Natural killer cell (primary cell): ENCODE data around the gene ITPR1. TPM values are rescaled to one million over a fixed set of nuclear protein-coding genes. Genes with fewer than 3 reads are reported as not detected.

Source experiments
- ATAC-seq, 3 donors: fragments of 150-1000 bp in 2 of 3; fragments of 200-7000 bp in 1 of 3; cut with Tn5 transposase; 1 replicate in 1 of 3; 2 replicates in 2 of 3; pipeline ENCODE4 v1.10.0; 2021; ENCODE audit warnings: mild to moderate bottlenecking in 2 of 3, moderate library complexity in 2 of 3
- DNase-seq, 2 donors: peaks; one replicate each; pipeline versions ENCODE4 v3.0.0 to v3.0.0-alpha.2; 2013 to 2021; ENCODE audit warnings: mixed read lengths in 1 of 2
- H3K27ac ChIP-seq: one replicate; pipeline ENCODE4 v1.5.1; 2013; ENCODE audit warnings: mild to moderate bottlenecking, low read length
- H3K27me3 ChIP-seq: one replicate; pipeline ENCODE4 v1.6.1; 2013; ENCODE audit warnings: low read length; ENCODE audit not compliant: control insufficient read depth, insufficient read depth
- H3K36me3 ChIP-seq: one replicate; pipeline ENCODE4 v1.6.1; 2013; ENCODE audit warnings: low read length; ENCODE audit not compliant: control insufficient read depth, insufficient read depth
- H3K4me1 ChIP-seq: one replicate; pipeline ENCODE4 v1.6.1; 2013; ENCODE audit warnings: low read length; ENCODE audit not compliant: control insufficient read depth, insufficient read depth
- H3K4me3 ChIP-seq: one replicate; pipeline ENCODE4 v1.5.1; 2013; ENCODE audit warnings: low read length
- H3K9me3 ChIP-seq: one replicate; pipeline ENCODE4 v1.6.1; 2013; ENCODE audit warnings: low read length; ENCODE audit not compliant: control insufficient read depth, insufficient read depth
- H3K27ac Mint-ChIP-seq, 2 donors: one replicate each; pipeline ENCODE4 v1.8.0; 2022; ENCODE audit warnings: mild to moderate bottlenecking in 2 of 2, mixed read lengths in 2 of 2, moderate library complexity in 1 of 2
- H3K27me3 Mint-ChIP-seq, 2 donors: one replicate each; pipeline ENCODE4 v1.8.0; 2022; ENCODE audit warnings: low read depth in 2 of 2, mixed read lengths in 2 of 2
- H3K36me3 Mint-ChIP-seq: one replicate; pipeline ENCODE4 v1.8.0; 2022; ENCODE audit warnings: mixed read lengths
- H3K4me1 Mint-ChIP-seq, 2 donors: one replicate each; pipeline ENCODE4 v1.8.0; 2022; ENCODE audit warnings: mixed read lengths in 2 of 2
- H3K4me3 Mint-ChIP-seq: one replicate; pipeline ENCODE4 v1.8.0; 2022; ENCODE audit warnings: mild to moderate bottlenecking, moderate library complexity, mixed read lengths
- H3K9me3 Mint-ChIP-seq, 2 donors: one replicate each; pipeline ENCODE4 v1.8.0; 2022; ENCODE audit warnings: mixed read lengths in 2 of 2
- CTCF ChIP-seq: fragments of 200-600 bp; IDR thresholded peaks from one replicate; pipeline ENCODE4 v1.8.0; 2022; ENCODE audit warnings: antibody characterized with exemption
- WGBS: methylation state at CpG from one replicate; pipeline ENCODE4 v1.1.7; 2013; ENCODE audit warnings: missing lambda C conversion rate; ENCODE audit not compliant: insufficient coverage; 5-methylcytosine and 5-hydroxymethylcytosine counted together
- intact Hi-C: fragments of 100-400 bp; cut with micrococcal nuclease; formaldehyde crosslinking; loops from one replicate; pipeline ENCODE4 v1.14.2; 2022
- total RNA-seq, 4 donors: library from RNA; stranded (reverse); fragments of 120-200 nt in 1 of 4; gene quantifications; one replicate each; pipeline versions ENCODE4 v1.2.3 to v1.2.4, GENCODE V29; 2013 to 2022

Gene ITPR1
- total RNA-seq, 3 donors from 2014 or later (not counting 1 experiment from before 2014, with no cell fraction given) = 86.7 to 123 (median 94.8) TPM

- Histone ChIP-seq H3K27me3 (no peaks in the 10 kb centered on the region), H3K27ac (no peak overlapping the region), H3K4me3 (no peak overlapping the region), H3K36me3 (peaks cover 2% of the 10 kb centered on the region), H3K4me1 (peaks cover 6% of the 10 kb centered on the region), H3K9me3 (no peaks in the 10 kb centered on the region)
- DNase-seq (peak in 1 of 2 donors; percentile 61), ATAC-seq (peak in 2 of 3 donors; percentile 59 to 63)
- Mint-ChIP-seq H3K4me3 (no peak overlapping the region), H3K36me3 (no peaks in the 10 kb centered on the region), H3K9me3 (no peaks in the 10 kb centered on the region), H3K4me1 (peaks cover 19 to 22% of the 10 kb centered on the region in 2 donors), H3K27ac (peak overlapping the region; percentile 36 to 44), H3K27me3 (no peaks in the 10 kb centered on the region)
- WGBS = 74% methylated on average over 12 of the region's 12 CpGs
- TF ChIP-seq CTCF = peak; percentile 28
- intact Hi-C loops = loop anchor here (5.0 kb wide), 2 partner anchors 112 to 187 kb away; no protein-coding TSS in a partner anchor
These were observed 227.3 kb downstream of the ITPR1 start for GRCh38 chr3:4720316-4721075.

DNA sequence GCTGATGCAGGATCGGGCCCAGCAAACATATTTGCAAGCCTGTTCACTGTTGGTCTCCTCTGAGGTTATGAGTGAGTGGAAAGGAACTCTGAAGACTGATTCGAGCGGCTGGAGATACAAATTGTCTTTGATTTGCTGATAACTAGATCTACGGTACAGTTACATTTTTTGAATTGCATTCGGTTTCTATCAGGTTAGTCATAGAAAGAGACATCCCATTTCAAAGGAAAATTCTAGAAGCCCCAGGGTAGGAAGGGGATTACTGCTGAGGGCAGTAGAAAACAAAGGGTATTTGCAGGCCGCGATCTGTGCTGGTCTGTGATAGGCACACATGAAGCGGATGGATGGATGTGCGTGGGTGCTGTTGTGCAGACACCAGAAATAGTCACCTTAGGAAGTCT, 228.4 kb downstream of the ITPR1 start:
- no peak for TF ChIP-seq CTCF
- Histone ChIP-seq H3K27me3 (no peaks in the 10 kb centered on the region), H3K4me3 (no peak overlapping the region), H3K9me3 (no peaks in the 10 kb centered on the region), H3K36me3 (peaks cover 2% of the 10 kb centered on the region), H3K4me1 (peaks cover 6% of the 10 kb centered on the region), H3K27ac (no peak overlapping the region)
- no peaks in the 10 kb centered on the region for H3K9me3 Mint-ChIP-seq
- H3K27ac Mint-ChIP-seq = peak overlapping the region; percentile 20 to 34
- H3K27me3 Mint-ChIP-seq = no peaks in the 10 kb centered on the region
- H3K4me1 Mint-ChIP-seq = peaks cover 19 to 23% of the 10 kb centered on the region in 2 donors
- WGBS = 95% methylated on average over 9 of the region's 9 CpGs
- intact Hi-C loops = loop anchor here (5.0 kb wide), 2 partner anchors 111 to 186 kb away; no protein-coding TSS in a partner anchor
- ATAC-seq (no peak), DNase-seq (no peak)
- no peak overlapping the region for H3K4me3 Mint-ChIP-seq
- no peaks in the 10 kb centered on the region for H3K36me3 Mint-ChIP-seq

DNA sequence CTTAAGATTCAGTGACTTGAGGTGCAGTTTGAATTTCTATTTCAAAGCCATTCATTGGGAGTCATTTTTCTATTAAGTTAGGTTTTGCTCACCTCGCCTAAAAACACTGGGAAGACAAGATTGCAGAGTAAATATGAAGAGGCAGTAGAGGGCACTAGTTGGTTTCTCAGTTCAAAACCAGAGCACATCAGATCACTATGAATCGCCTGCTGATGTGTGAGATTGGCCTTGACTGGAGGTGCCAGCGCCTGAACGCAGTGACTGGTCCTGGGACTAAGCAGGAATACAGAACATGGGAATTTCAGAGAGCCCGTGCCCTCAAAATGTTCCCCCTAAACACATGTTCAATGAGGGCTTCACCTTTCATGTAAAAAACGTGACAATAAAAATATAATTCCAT, 229.0 kb downstream of the ITPR1 start:
- peaks cover 2% of the 10 kb centered on the region for H3K36me3 ChIP-seq
- peak; percentile 53 for TF ChIP-seq CTCF
- H3K27ac ChIP-seq = no peak overlapping the region
- no peaks in the 10 kb centered on the region for H3K9me3 Mint-ChIP-seq
- intact Hi-C loops = loop anchor here (1.0 to 5.0 kb wide), 4 partner anchors 26 to 255 kb away; no protein-coding TSS in a partner anchor
- H3K27me3 Mint-ChIP-seq = no peaks in the 10 kb centered on the region
- peak in 1 of 2 donors; percentile 55 for DNase-seq
- H3K36me3 Mint-ChIP-seq = no peaks in the 10 kb centered on the region
- no peak overlapping the region for H3K4me3 Mint-ChIP-seq
- H3K27me3 ChIP-seq = no peaks in the 10 kb centered on the region
- peaks cover 6% of the 10 kb centered on the region for H3K4me1 ChIP-seq
- 37% methylated on average over 5 of the region's 6 CpGs for WGBS
- H3K4me3 ChIP-seq = no peak overlapping the region
- ATAC-seq = peak; percentile 76 to 95 (median 91)
- H3K4me1 Mint-ChIP-seq = peaks cover 19 to 28% of the 10 kb centered on the region in 2 donors
- H3K9me3 ChIP-seq = no peaks in the 10 kb centered on the region
- peak overlapping the region; percentile 20 to 34 for H3K27ac Mint-ChIP-seq
